T47D (cell line): ENCODE data around the gene FAN1.
A peak's percentile ranks its signal among the peaks of the same experiment; 100 is the strongest.

Source experiments
- DNase-seq, 2 experiments: peaks; one replicate each; pipeline versions ENCODE4 v3.0.0 to v3.0.0-alpha.2; 2011 to 2012; ENCODE audit warnings: low read depth in 1 of 2, low spot score in 1 of 2
- JUND ChIP-seq: IDR thresholded peaks from 2 replicates; pipeline ENCODE4 v1.6.1; 2012; ENCODE audit warnings: low read depth
- in situ Hi-C: cut with HindIII; loops from 2 replicates; pipeline ENCODE4 v1.10.0; 2016; ENCODE audit warnings: low sequenced_read_pairs, low pct_unique_long_range_greater_than_20kb

The FAN1 gene

DNA sequence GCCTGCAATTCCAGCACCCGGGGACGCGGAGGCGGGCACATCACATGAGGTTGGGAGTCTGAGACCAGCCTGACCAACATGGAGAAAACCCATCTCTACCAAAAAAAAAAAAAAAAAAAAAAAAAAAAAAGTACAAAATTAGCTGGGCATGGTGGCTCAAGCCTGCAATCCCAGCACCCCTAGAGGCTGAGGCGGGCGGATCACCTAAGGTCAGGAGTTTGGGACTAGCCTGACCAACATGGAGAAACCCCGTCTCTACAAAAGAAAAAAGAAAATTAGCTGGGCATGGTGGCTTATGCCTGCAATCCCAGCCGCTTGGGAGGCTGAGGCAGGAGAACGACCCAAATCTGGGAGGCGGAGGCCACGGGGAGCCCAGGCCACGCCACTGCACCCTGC is 7.5 kb upstream of the FAN1 start:
- no peak for DNase-seq
- in situ Hi-C loops = no loop called here
- TF ChIP-seq JUND = no peak

GRCh38 chr15:30901889-30902288 is 1.8 kb upstream of the FAN1 start:
- in situ Hi-C loops = no loop called here
- DNase-seq = no peak
- no peak for TF ChIP-seq JUND

GRCh38 chr15:30904812-30905211 is 1.1 kb downstream of the FAN1 start:
- no peak for TF ChIP-seq JUND
- in situ Hi-C loops = no loop called here
- no peak for DNase-seq

DNA sequence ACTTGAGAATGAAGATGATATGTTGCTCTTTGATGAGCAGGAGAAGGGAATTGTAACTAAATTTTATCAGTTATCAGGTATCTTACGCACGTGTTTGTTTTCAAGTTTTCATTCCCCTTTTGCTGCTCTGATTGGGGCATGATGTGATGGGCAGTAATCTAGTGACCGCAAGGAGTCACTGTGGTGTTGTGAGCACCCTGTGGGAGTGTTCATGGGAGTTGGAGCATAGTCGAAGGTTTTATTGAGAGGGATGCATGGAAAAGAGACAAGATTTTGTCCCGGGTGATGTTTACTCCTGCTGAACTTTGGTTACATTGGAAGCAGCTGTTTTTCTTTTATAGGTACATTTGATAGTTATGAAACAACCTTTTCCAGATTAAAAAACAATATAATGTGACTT is 2.1 kb downstream of the FAN1 start:
- no peak for TF ChIP-seq JUND
- in situ Hi-C loops = no loop called here
- DNase-seq = peak in 1 of 2 experiments; percentile 10

GRCh38 chr15:30906366-30906765 is 2.7 kb downstream of the FAN1 start:
- no peak for TF ChIP-seq JUND
- no peak for DNase-seq
- in situ Hi-C loops = no loop called here

- in situ Hi-C loops = no loop called here
- no peak for TF ChIP-seq JUND
- no peak for DNase-seq
These were observed 10.0 kb downstream of the FAN1 start for GRCh38 chr15:30913761-30914160.

DNA sequence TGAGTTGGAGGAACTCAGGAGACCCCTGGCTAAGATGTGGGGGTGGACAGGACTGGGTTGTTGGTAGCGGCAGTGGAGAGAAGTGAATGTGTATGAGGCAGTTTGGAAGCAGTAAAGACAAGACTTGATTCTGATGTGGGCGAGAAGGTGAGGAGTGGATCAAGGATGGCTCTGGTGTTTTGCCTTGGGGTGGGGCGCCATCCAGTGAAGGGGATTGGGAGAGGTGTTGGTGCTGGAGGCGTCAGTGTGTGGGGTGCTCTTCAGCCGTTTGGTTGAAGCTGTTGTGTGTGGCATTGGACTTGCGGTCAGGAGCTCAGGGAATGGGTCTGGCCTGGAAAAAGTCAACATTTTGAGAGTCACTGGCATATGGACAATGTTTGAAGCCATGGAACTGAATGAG is 13.3 kb downstream of the FAN1 start:
- no peak for TF ChIP-seq JUND
- in situ Hi-C loops = no loop called here
- no peak for DNase-seq

GRCh38 chr15:30917675-30918074 is 14.0 kb downstream of the FAN1 start:
- in situ Hi-C loops = no loop called here
- DNase-seq = no peak
- no peak for TF ChIP-seq JUND

DNA sequence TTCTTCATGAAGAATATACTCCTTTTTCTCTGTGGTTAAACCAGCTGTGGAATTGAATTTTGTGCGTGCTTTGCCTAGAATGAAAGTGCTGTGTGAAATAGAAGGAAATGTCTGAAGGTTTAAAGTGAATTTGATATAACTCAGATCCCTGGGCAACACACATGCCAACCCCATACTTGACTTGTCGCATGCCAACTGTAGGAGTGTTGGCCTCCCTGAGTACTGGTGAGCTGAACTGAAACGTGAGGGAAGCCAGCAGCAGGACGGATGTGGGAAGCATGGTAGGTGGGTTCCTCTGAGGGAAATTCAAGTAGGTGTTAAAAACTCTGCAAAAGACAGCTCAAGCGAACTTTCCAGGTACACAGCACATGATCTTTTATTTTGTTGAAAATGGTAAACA is 14.7 kb downstream of the FAN1 start:
- TF ChIP-seq JUND = no peak
- no peak for DNase-seq
- in situ Hi-C loops = no loop called here

DNA sequence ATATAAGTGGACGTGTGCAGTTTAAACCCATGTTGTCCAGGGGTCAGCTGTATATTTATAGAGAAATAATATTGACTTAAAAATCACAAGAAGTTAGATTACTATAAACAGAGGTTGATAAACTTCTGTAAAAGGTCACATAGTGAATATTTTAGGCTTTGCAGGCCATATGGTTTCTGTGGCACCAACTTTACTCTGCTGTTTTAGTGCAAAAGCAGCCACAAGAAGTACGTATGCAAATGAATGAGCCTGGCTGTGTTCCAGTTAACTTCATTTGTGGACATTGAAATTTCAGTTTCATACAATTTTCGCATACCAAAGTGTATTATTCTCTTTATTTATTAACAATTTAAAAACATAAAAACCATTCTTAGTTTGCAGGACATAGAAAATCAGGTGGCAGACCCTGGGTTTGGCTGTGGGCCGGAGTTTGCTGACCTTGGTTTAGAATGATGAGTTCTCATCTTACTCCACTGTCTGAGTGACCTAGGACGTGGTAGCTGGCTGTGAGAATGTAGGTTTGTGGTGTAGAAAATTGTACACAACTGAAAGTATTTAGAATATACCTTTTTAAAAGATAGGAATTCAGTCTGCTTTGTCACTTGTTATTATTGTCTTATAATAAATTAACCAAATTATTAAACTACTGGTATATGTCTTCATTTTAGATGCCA is 16.3 kb downstream of the FAN1 start:
- TF ChIP-seq JUND = no peak
- no peak for DNase-seq
- in situ Hi-C loops = no loop called here

- DNase-seq = no peak
- in situ Hi-C loops = no loop called here
- TF ChIP-seq JUND = no peak
These were observed 17.4 kb downstream of the FAN1 start for GRCh38 chr15:30921106-30921505.

GRCh38 chr15:30921781-30922479 is 18.2 kb downstream of the FAN1 start:
- no peak for DNase-seq
- in situ Hi-C loops = no loop called here
- TF ChIP-seq JUND = no peak

GRCh38 chr15:30922480-30923311 is 19.0 kb downstream of the FAN1 start:
- TF ChIP-seq JUND = no peak

More at GRCh38 chr15:30922480-30923311, 19.0 kb downstream of the FAN1 start:
- no peak for DNase-seq
- in situ Hi-C loops = no loop called here
